MV-4-11 (cell line): ENCODE measurements around the gene ADRA2A.
A peak's percentile ranks its signal among the peaks of the same experiment; 100 is the strongest.

Source experiments
- DNase-seq: peaks from one replicate; lab custom pipeline; 2025; lab: John Stamatoyannopoulos, UW

ADRA2A gene

GRCh38 chr10:111076682-111077478 lies at the start of gene ADRA2A:
TSS of gene ADRA2A (plus strand) at chr10:111077029. CDS start at chr10:111077997, 968 bp downstream.
- no peak for DNase-seq

DNA sequence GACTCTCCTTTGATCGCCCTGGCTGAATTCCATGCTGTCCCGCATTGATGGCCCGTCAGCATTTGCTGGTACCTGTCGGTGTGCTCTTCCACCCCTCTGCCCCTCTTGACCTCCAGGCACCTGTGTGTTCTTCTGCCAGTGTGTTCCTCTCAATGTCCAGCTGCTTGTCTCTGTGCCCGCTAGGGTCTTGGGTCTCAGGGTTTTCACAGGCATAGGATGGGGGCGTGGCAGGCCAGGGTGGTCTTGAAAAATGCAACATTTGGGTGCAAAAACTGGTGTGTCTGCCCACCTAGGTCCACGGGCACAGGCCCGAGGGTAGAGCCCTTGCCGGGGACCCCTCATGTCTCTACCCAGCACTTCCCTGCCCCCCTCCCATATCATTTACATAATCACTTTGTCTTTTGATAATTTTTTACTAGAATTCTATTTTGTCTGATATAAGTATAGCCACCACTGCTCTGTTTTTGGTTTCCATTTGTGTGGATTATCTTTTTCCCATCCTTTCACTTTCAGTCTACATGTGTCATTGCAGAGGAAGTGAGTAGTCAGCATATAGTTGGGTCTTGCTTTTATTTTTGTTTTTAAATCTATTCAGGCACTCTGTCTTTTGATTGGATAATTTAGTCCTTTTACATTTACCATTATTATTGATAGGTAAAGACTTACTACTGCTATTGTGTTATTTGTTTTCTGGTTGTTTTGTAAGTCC lies 46.6 kb upstream of the ADRA2A start:
- DNase-seq: peak; percentile 51

DNA sequence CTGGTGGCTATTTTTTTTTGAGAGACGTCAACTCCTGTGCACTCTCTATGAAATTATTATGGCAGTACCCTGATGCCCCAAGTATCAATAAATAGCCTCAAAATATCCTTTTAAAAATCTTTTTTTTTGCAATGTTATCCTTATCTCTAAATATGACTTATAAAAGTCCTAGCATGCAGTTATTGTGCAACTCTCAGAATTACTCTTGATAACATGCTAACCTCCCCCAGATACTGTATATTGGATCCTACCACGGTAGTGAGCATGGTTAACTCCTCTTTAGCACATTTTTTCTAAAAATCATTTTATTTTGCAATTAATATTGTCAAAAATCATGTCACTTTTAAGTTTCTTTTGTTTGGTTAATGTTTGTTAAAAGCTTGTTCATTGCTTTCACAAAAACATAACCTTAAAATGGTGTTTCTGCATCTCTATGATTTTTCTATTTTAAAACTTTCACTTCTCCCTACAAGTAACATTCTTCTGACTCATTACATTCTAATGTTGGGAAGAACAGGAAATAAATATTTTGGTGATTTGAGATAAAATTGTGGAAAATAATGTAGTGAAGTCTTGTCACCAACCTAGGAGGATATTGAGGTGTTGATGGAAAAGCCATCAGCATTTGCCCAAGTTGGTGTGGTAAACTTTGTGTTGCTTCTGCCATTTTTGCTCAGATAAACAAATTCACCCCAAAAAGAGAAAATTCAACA lies 42.1 kb upstream of the ADRA2A start:
- DNase-seq: no peak

GRCh38 chr10:111035542-111035941 lies 41.3 kb upstream of the ADRA2A start:
- DNase-seq: no peak

GRCh38 chr10:111037858-111038257 lies 39.0 kb upstream of the ADRA2A start:
- peak; percentile 14 for DNase-seq

DNA sequence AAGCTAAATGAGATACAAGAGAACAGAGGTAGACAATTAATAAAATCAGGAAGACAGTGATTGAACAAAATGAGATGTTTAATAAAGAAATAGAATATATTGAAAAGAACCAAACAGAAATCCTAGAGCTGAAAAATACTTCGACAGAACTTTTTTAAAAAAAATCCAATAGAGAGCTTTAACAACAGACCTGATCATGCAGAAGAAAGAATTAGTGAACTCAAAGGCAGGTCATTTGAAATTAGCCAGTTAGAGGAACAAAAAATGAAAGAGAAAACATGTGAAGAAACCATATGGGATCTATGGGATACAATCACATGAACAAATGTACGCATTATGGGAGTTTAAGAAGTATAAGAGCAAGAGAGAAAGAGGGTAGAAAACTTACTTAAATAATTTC lies 37.3 kb upstream of the ADRA2A start:
- DNase-seq: no peak

DNA sequence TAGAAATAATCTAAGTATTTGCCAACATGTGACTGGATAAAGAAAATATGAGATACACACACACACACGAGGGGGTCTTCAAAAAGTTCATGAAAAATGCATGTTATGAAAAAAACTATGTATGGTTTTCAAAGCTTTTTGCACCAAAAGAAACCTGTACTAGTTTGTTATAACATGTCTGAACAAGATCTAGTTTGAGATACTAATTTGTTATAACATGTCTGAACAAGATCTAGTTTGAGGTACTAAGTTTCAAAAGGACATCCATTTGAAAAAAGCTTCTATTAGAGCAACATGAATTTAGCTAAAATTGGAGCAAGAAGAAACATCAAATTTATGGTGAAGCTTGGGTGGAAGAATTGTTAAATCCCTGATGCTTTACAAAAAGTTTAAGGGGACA lies 19.8 kb upstream of the ADRA2A start:
- no peak for DNase-seq

DNA sequence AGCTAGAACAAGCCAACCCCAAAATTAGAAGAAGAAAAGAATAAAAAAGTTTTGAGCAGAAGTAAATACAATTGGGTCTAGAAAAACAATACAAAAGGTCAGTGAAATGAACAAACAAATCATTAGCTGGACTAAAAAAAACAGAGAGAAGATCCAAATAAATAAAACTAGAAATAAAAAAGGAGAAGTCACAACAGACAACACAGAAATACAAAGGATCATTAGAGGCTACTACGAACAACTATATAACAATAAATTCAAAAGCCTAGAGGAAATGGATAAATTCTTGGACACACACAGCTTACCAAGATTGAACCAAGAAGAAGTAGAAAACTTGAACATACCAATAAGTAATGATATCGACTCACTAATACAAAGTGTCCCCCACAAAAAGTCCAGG lies 13.4 kb upstream of the ADRA2A start:
- DNase-seq: no peak

DNA sequence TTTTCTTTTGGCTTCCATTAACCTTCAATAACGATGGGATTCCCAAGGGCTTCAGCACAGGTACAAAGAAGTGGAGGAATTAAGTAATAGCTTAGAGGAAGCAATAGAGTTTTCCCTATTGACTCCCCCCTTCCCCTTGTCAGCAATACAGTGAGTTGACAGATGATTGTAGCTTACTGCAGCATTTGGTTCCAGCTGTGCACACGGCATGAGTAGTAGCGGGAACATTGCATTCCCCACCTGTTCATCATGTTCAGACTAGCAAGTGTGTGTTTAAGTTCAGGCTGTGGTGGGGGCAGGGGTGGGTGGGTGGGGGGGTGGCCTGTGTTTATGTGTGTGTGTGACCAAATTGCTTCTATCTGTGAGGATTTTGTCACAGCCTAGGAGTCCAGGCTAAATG lies 4.6 kb upstream of the ADRA2A start:
- no peak for DNase-seq

DNA sequence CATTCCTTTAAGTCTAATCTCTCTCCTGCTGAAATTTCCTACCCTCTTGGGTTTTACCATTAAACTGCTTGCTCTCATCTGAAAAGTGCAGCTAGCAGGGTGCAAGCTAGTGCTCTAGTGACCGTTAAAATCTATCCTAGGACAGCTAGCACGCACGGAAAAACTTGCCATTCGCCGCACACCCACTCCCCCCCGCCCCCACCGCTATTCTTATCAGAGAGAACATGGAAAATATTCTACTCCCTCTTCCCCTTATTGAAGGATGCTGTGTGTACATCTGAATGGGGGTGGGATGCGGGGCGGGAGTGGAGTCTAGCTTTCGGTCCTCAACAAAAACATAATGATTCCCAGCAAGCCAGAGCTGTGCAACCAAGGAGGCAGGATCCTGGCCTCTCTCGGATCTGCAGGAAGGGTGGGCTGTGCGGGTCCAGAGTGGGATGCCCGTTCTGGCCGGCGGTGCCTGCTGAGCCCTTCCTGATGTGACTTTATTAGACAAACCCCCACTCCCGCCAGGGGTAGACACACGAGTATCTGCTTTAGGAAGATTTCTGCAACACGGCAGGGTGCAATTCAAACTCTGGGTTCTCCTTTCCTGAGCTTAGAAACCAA lies 1.1 kb upstream of the ADRA2A start:
- DNase-seq: no peak

- DNase-seq: no peak
These were observed 593 bp upstream of the ADRA2A start for GRCh38 chr10:111076191-111076681.

- no peak for DNase-seq
These were observed 603 bp downstream of the ADRA2A start for GRCh38 chr10:111077479-111077784.

- no peak for DNase-seq
These were observed 1.1 kb downstream of the ADRA2A start for GRCh38 chr10:111077785-111078504.

DNA sequence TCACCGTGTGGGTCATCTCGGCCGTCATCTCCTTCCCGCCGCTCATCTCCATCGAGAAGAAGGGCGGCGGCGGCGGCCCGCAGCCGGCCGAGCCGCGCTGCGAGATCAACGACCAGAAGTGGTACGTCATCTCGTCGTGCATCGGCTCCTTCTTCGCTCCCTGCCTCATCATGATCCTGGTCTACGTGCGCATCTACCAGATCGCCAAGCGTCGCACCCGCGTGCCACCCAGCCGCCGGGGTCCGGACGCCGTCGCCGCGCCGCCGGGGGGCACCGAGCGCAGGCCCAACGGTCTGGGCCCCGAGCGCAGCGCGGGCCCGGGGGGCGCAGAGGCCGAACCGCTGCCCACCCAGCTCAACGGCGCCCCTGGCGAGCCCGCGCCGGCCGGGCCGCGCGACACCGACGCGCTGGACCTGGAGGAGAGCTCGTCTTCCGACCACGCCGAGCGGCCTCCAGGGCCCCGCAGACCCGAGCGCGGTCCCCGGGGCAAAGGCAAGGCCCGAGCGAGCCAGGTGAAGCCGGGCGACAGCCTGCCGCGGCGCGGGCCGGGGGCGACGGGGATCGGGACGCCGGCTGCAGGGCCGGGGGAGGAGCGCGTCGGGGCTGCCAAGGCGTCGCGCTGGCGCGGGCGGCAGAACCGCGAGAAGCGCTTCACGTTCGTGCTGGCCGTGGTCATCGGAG lies 1.8 kb downstream of the ADRA2A start:
- DNase-seq: no peak

DNA sequence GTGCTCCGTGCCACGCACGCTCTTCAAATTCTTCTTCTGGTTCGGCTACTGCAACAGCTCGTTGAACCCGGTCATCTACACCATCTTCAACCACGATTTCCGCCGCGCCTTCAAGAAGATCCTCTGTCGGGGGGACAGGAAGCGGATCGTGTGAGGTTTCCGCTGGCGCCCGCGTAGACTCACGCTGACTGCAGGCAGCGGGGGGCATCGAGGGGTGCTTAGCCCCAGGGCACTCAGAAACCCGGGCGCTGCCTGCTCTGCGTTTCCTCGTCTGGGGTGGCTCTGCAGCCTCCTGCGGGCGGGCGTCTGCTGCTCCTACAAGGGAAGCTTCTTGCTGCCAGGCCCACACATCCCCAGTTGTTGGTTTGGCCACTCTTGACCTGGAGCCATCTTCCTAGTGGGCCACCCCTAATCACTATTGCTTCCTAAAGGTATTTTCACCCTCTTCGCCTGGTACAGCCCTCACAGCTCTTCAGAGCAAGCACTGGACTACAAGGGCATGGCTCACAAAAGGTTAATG lies 2.5 kb downstream of the ADRA2A start:
- no peak for DNase-seq

- DNase-seq: no peak
These were observed 3.0 kb downstream of the ADRA2A start for GRCh38 chr10:111079781-111080180.

DNA sequence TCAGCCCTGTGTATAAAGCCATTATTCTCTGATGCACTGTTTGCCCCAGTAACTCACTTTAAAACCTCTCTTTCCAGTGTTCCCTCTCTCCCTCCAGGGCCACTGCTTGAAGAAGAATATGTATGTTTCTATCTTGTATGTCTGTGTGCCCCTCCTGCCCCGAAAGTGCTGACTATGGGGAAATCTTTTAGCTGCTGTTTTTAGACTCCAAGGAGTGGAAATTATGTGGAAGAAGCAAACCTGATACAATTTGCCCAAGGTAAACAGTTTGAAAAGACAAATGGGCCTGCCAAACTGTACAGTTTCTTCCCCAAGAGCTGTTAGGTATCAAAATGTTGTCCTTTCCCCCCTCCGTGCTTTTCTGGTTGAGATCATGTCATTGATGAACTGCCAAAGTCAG lies 3.4 kb downstream of the ADRA2A start:
- DNase-seq: no peak

DNA sequence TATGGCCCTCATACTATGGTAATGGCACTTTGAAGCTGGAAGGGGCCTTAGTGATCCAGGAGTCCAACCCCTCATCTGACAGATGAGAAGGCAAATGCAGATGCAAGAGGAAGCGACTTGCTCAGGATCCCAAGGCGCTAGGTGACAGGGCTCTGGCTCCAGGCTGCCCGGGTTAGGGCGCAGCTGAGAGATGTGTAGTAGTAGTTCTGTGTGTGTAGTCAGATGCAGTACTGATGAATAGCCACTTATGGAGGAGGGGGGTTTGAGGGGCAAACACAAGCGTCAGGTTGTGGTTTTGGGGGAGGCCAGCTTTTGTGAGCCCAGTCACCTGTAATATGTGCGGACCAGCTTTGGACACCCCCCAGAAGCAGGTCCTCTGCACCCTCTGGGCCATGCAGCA lies 4.8 kb downstream of the ADRA2A start:
- DNase-seq: no peak

DNA sequence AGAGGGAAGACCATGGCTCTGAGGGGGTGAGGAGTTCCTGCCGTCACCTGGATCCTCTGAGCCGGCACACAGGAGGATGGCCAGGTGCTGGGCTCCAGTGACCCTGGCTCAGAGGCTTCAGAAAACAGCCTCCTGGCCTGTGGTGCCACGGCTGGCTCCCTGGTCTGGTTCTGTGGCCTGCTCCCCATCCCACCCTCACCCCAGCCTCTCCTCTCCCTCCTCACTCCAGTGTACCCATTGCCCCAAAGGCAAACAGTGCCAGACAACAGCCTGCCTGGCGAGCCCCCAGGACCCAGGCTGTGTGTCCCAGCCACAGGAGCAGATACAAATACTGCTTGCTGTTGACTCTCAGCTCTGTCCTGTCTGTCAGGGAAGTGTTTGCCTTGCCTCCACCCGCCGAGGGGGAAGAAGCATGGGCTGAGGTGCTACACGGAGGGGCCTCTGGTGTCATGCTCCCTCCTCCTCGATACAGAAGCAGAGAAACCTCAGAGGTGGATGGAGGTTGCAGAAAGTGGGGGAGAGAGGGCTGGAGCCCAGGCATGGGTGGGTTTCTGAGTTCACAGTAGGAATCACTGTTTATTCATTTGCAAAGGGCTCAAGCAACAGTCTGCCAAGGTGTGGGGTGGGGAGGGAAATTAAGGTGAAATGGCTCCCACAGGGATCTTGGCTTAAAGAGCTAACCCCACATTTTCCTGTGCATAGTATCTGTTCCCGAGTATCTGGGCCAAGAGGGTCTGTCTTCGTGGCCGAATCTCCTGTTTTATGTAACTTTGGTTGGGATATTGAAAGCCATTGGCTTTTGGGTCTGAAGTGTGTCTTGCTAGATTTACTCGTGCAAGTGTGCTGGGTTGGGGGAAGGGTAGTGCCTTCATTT lies 5.5 kb downstream of the ADRA2A start:
- no peak for DNase-seq
